DOHH2 (cell line): ENCODE results near the gene CAPN7.

Experiments
- CTCF ChIP-seq: fragments of 200-600 bp; sonication (generic); IDR thresholded peaks from one replicate; pipeline ENCODE4 v1.5.1; 2014; ENCODE audit warnings: antibody characterized with exemption, mild to moderate bottlenecking, low read depth, low read length; ENCODE audit not compliant: poor library complexity, severe bottlenecking
- EZH2phosphoT487 ChIP-seq: fragments of 200-600 bp; sonication (generic); IDR thresholded peaks from 2 replicates; pipeline ENCODE4 v1.6.1; 2017; ENCODE audit warnings: borderline replicate concordance, mild to moderate bottlenecking, antibody characterized with exemption, low read length, moderate library complexity, mixed read lengths

GRCh38 chr3:15241341-15241740, 35.3 kb downstream of the CAPN7 start:
- TF ChIP-seq CTCF: peak; percentile 61
- TF ChIP-seq EZH2phosphoT487: no peak
